DOHH2 (cell line): ENCODE results near the gene SIMC1.

Experiments used
- H3F3A ChIP-seq: fragments of 200-600 bp; sonication (generic), shearing (Covaris generic); 2 replicates; pipeline ENCODE4 v1.6.0; 2016; ENCODE audit warnings: antibody characterized with exemption, mild to moderate bottlenecking; ENCODE audit not compliant: control insufficient read depth, insufficient read depth
- H3K27ac ChIP-seq: fragments of 200-600 bp; sonication (generic); 2 replicates; pipeline ENCODE4 v1.5.1; 2014; ENCODE audit warnings: low read depth, mild to moderate bottlenecking, low read length, moderate library complexity
- H3K27me3 ChIP-seq: fragments of 200-600 bp; sonication (generic); 2 replicates; pipeline ENCODE4 v1.6.1; 2014; ENCODE audit warnings: mild to moderate bottlenecking, low read length, mixed read lengths; ENCODE audit not compliant: control insufficient read depth
- H3K36me3 ChIP-seq: fragments of 200-600 bp; sonication (generic); 2 replicates; pipeline ENCODE4 v1.6.1; 2014; ENCODE audit warnings: mild to moderate bottlenecking, low read length, moderate library complexity, mixed read lengths; ENCODE audit not compliant: control insufficient read depth
- H3K4me1 ChIP-seq: fragments of 200-600 bp; sonication (generic); 2 replicates; pipeline ENCODE4 v1.6.1; 2014; ENCODE audit warnings: mild to moderate bottlenecking, low read length, mixed read lengths; ENCODE audit not compliant: control insufficient read depth
- H3K4me2 ChIP-seq: fragments of 200-600 bp; sonication (generic); 2 replicates; pipeline ENCODE4 v1.6.0; 2014; ENCODE audit warnings: mild to moderate bottlenecking, low read length, moderate library complexity
- H3K4me3 ChIP-seq: fragments of 200-600 bp; sonication (generic); 2 replicates; pipeline ENCODE4 v1.5.1; 2014; ENCODE audit warnings: mild to moderate bottlenecking, low read length, mixed read lengths
- H3K79me2 ChIP-seq: fragments of 200-600 bp; sonication (generic); 2 replicates; pipeline ENCODE4 v1.6.1; 2014; ENCODE audit warnings: mild to moderate bottlenecking, low read length, mixed read lengths; ENCODE audit not compliant: control insufficient read depth
- H3K9me2 ChIP-seq: fragments of 200-600 bp; sonication (generic); replicated peaks from 2 replicates; pipeline ENCODE4 v1.6.1; 2014; ENCODE audit warnings: mild to moderate bottlenecking, low read length, mixed read lengths; ENCODE audit not compliant: control insufficient read depth
- H3K9me3 ChIP-seq: fragments of 200-600 bp; sonication (generic); 2 replicates; pipeline ENCODE4 v1.6.1; 2014; ENCODE audit warnings: antibody characterized with exemption, low read length, mixed read lengths; ENCODE audit not compliant: control insufficient read depth, insufficient read depth
- H4K20me1 ChIP-seq: fragments of 200-600 bp; sonication (generic); 2 replicates; pipeline ENCODE4 v1.6.0; 2014; ENCODE audit warnings: low read depth, mild to moderate bottlenecking, antibody characterized with exemption, low read length, moderate library complexity; ENCODE audit not compliant: control insufficient read depth, insufficient read depth
- CTCF ChIP-seq: fragments of 200-600 bp; sonication (generic); IDR thresholded peaks from one replicate; pipeline ENCODE4 v1.5.1; 2014; ENCODE audit warnings: antibody characterized with exemption, mild to moderate bottlenecking, low read depth, low read length; ENCODE audit not compliant: poor library complexity, severe bottlenecking
- EZH2phosphoT487 ChIP-seq: fragments of 200-600 bp; sonication (generic); IDR thresholded peaks from 2 replicates; pipeline ENCODE4 v1.6.1; 2017; ENCODE audit warnings: borderline replicate concordance, mild to moderate bottlenecking, antibody characterized with exemption, low read length, moderate library complexity, mixed read lengths

Gene SIMC1

GRCh38 chr5:176339304-176339703, 101.1 kb downstream of the SIMC1 start:
- Histone ChIP-seq H3K9me3 (no peaks in the 10 kb centered on the region), H3K4me2 (no peak overlapping the region), H3K27ac (no peak overlapping the region), H3K4me3 (no peak overlapping the region), H3K4me1 (no peaks in the 10 kb centered on the region), H3K36me3 (peaks cover 23% of the 10 kb centered on the region), H3F3A (no peaks in the 10 kb centered on the region), H3K79me2 (no peaks in the 10 kb centered on the region), H3K27me3 (no peaks in the 10 kb centered on the region), H4K20me1 (no peaks in the 10 kb centered on the region), H3K9me2 (no peaks in the 10 kb centered on the region)
- no peak for TF ChIP-seq EZH2phosphoT487
- no peak for TF ChIP-seq CTCF

GRCh38 chr5:176341325-176342157, 103.3 kb downstream of the SIMC1 start:
- H3K27ac ChIP-seq: no peak overlapping the region
- TF ChIP-seq EZH2phosphoT487 (no peak), CTCF (no peak)
- H3K4me2 ChIP-seq: no peak overlapping the region

GRCh38 chr5:176342158-176342483, 103.9 kb downstream of the SIMC1 start:
- no peaks in the 10 kb centered on the region for H3K4me1 ChIP-seq
- no peaks in the 10 kb centered on the region for H3F3A ChIP-seq
- no peaks in the 10 kb centered on the region for H3K9me3 ChIP-seq
- H3K36me3 ChIP-seq: peaks cover 41% of the 10 kb centered on the region
- H3K4me2 ChIP-seq: no peak overlapping the region
- no peaks in the 10 kb centered on the region for H4K20me1 ChIP-seq
- no peak overlapping the region for H3K4me3 ChIP-seq
- no peaks in the 10 kb centered on the region for H3K9me2 ChIP-seq
- TF ChIP-seq EZH2phosphoT487: no peak
- no peak for TF ChIP-seq CTCF
- H3K27me3 ChIP-seq: no peaks in the 10 kb centered on the region
- H3K79me2 ChIP-seq: no peaks in the 10 kb centered on the region
- H3K27ac ChIP-seq: no peak overlapping the region

More at GRCh38 chr5:176341325-176342157, 103.3 kb downstream of the SIMC1 start:
- Histone ChIP-seq H3F3A (no peaks in the 10 kb centered on the region), H3K4me1 (no peaks in the 10 kb centered on the region), H3K9me2 (no peaks in the 10 kb centered on the region), H3K4me3 (no peak overlapping the region), H3K36me3 (peaks cover 41% of the 10 kb centered on the region), H3K27me3 (no peaks in the 10 kb centered on the region), H3K9me3 (no peaks in the 10 kb centered on the region), H4K20me1 (no peaks in the 10 kb centered on the region), H3K79me2 (no peaks in the 10 kb centered on the region)
